GM11168 (cell line): Measurements from ENCODE around the gene PASK.
"Not testable (repeated sequence)": the region's sequence is repeated elsewhere in the genome, so short reads cannot be mapped to it uniquely, and the experiment has no call there.

Experiments
- in situ Hi-C: fragments of 300-500 bp; cut with MboI; formaldehyde crosslinking; loops from one replicate; pipeline ENCODE4 v1.12.0; 2022; ENCODE audit warnings: low sequenced_read_pairs; ENCODE audit not compliant: unreplicated experiment

The PASK gene

DNA sequence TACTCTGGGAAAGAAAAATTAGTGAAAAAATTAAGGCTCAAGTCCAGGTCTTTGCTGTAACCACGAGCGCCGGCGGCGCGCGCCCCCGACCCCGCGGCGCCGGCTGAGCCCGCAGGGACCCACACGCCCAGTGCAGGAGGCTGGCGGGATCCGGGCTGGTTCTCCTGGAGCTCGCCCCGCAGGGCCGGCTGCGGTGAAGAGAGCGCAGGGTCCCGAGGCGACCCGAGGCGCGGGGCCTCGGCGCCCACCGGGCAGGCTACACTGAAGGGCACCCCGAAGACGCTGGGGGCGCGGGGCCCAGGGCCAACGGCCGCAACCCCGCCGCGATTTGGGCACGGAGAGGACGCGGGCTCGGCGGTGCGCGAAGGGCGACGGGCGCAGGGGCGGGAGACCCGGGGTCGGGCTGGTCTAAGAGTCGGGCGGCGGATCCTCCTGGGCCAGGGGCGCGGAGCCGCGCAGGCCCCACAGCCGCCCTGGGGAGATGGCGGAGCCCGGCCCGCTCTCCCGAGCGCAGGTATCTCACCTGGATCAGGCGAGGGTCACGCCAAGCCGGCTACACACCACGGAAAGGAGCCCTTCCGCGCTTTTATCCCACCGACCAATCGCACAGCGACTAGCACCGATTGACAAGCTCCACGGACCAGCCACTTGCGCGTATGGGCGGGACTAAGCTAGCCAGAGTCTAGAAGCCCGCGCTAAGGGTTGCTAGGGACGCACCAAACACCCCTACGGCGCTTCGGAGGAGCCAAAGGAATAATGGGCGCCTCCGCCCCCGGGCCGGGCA lies at the start of gene PASK:
Gene PASK (minus strand): TSS at position 582 of the 784 bp plus-strand sequence. CDS start 6,440 bp downstream, outside the sequence.
- in situ Hi-C loops, result no loop called here

DNA sequence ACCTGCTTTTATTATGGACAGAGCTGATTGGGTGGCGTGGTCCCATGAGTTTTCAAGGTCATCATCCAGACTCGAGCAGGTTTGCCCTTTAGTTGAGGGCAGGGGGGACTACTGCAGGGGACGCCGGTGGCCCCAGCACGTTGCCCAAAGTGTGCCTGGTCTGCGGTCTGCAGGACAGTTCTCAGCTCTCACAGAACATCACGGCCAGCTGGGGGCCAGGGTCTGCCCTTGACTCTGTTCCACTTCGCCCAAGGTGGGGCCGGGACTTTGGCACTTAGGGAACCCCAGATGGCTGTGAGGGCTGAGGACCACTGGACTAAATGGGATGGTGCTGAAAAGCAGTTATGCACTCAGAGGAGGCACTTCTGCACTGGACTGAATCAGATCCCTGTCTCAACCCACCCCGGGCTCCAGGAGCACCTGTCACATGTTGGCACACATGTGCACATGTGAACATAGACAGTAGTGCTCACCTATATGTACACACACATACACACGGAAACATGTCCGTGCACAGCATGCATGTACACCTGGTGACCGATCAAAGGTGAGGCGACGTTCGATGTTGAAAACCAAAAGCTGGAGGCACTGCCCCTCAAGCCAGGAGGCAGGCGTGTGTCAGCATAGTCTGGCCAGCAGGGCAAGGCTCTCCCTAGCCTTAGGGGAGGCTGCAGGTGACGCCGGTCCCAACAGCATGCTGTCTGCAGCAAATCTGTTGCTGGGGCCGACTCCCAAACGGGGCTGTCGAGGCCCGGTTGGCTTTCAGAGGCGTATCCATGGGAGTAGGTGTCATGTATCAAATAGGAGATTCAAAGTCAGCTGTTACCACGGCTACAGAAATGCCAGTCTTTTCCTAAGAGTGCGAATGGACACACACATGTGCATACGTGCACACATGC lies 49.4 kb upstream of the PASK start:
- in situ Hi-C loops, result no loop called here

DNA sequence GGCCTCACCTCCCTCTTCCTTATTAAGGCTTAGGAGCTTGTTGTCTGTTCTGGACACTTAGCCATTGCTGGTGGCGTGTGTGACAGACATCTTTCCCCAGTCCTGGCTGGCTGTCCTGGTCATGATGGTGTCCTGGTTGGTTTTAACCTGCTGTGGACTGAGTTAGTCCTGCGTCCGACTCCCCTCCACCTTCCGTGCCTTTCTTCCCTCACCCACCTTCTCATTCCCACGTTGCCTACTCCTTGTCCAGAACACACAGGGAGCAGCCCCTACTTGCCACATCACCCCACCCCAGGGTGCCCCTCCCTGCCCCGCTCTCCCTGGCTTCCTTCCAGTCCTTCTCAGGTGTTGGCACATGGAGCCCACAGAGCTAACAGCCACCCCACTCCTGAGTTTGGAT lies 48.7 kb upstream of the PASK start:
- in situ Hi-C loops, result no loop called here

DNA sequence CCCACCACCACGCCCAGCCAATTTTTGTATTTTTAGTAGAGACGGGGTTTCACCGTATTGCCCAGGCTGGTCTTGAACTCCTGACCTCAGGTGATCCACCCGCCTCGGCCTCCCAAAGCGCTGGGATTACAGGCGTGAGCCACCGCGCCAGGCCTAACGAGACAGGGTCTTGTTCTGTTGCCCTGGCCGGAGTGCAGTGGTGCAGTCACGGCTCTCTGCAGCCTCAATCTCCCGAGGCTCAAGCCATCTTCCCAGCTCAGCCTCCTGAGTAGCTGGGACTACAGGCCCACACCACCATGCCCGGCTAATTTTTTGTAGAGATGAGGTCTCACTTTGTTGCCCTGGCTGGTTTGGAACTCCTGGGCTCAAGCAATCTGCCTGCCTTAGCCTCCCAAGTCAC lies 48.0 kb upstream of the PASK start:
- in situ Hi-C loops, result not testable (repeated sequence)

DNA sequence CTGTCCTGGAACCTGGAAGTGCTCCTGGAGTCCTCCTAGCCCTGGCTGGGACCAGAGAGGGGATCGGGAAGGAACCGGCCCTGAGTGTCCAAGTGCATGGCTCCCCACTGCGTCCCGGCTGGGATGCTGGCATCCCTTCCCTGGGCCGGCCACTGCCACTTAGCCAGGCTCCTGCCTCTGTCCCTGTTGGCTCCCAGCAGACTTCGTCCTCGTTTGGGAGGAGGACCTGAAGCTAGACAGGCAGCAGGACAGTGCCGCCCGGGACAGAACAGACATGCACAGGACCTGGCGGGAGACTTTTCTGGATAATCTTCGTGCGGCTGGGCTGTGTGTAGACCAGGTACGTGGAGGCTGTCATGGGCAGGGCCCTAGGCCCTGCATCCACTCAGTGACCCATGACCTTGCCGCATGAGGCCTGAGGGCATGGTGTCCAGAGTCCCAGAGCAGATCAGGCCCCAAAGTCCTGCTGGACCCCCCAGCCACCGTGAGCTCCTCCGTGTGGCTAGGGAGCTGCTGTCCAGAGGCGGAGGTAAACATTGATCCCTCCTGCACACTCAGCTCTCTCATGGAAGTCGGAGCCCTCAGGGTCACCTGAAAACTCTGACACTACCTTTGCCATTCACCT lies 46.3 kb upstream of the PASK start:
- in situ Hi-C loops, result no loop called here

DNA sequence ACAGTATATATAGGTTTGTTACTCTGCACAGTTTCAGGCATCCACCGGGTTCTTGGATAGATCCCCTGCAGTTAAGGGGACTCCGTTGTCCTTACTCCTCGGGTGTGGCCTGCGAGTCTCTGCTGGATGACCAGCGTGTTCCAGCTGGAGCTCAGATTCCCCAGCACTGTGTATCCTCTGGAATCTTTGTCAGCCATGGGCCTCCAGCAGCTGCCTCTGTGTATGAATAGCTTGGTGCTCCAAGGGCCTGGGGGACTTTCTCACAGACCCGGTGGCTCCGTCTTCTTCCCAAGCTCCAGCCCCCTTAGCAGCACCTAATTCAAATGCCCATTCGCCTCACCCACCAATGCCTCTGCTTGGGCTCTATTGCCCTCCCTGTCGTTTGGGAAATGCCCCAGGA lies 45.5 kb upstream of the PASK start:
- in situ Hi-C loops, result no loop called here

DNA sequence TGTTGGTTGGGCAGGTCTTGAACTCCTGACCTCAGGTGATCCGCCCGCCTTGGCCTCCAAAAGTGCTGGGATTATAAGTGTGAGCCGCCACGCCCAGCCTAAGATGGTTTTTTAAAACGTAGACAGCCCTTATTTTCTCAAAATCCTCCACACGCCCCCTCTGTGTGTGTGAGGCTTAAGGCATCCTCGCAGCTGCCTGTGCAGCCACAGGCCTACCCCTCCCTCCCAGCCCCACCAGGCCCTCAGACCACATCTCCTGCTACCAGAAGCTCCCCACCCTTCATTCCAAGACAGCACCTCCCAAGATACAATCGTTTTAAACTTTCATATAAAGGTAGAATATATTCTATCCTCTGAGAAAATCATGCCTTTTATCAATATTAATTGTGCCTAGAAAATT lies 44.0 kb upstream of the PASK start:
- in situ Hi-C loops, result no loop called here

DNA sequence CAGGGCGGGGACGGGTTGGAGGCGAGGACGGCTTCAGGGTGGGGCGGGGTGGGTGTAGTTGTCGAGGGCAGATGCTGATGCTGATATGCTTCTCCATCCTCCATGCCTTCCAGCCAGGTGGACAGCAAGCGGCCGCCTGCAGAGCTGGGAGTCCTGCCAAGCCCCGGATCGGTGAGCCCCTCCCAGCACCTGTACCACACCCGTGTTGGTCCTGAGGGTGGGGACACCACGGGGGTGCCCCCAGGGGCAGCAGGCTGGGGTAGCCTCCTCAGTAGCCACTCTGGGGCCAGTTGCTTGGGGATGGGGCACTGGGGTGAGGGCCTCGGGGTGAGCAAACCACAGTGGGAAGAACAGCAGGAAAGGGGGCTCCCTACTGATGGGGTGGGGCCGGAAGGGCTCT lies 41.8 kb upstream of the PASK start:
- in situ Hi-C loops, result no loop called here

DNA sequence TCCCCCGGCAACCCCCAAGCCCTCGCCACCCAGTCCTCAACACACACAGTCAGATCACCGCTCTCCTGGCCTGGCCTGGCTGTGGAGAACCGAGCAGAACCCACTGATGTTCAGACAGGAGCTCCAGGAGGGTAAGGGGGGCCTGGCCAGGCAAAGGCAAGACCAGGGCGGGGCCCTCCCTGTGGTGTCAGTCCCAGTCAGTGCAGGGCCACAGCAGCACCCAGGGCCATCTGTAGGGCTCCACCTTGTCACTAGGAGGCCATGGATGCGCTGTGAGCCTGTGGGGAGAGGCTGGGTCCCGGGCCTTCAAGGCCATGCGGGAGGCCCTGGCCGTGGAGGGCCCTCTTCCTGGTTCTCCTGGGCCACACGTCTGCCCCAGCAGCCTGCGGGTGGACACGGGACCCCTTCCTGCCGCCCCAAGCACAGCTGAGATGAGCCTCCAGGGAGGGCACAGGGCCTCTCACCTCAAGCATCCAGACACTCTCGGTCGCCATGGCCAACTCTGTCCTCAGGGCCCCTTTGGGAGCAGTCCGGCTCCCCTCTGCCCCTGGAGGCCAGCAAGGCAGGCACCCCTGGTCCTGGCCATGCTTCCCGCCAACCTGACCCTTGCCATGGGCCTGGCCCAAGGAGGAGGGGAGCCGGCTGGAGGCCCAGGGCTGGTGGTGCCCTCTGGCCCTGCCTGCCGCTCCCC lies 41.2 kb upstream of the PASK start:
- in situ Hi-C loops, result no loop called here

DNA sequence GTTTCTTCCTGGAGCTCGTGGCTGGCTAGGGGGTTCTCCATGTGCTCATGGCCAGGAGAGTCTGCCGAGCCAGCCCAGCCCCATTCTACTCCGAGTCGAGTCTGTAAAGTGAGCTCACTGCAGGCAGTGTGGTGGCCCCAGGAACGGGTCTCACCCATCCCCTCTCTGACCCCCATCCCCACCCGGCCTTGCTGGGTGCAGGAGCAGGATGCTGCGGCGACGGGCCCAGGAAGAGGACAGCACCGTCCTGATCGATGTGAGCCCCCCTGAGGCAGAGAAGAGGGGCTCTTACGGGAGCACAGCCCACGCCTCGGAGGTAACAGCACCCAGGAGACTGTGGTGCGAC lies 40.6 kb upstream of the PASK start:
- in situ Hi-C loops, result no loop called here

DNA sequence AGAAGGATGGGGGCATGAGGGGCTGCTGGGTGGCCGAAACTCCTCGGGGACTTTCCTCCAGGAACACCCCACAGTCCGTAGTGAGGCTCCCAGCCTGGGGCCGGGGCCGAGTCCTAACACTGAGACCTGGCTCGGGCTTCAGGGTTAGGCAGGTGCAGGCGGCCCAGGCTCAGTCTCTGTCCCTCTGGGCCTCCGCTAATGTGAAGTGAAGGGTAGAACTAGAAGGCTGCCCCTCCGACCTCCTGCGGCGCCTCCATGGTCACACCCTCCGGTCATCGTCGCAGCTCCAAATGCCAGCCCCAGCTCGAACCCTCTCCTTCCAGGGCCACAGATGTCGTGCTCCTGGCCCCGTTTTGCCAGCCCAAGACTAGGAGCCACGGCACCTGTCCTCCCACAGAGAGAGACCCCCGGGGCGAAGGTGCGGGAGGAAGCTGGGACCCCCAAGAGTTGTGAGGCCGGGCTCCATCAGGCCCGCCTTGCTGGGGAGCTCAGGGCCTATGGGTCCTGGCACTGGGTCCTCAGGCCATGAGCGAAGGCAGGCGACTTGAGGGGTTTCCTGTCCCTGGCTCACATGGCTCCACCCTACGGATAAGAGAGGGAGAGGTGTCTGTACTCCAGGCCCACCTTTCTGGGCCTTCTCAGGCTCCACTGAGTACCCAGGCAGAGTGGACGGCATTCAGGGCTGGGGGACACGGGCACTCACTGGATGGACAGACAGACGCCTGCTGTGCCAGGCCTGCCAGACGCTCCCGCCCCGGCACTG lies 40.0 kb upstream of the PASK start:
- in situ Hi-C loops, result no loop called here

DNA sequence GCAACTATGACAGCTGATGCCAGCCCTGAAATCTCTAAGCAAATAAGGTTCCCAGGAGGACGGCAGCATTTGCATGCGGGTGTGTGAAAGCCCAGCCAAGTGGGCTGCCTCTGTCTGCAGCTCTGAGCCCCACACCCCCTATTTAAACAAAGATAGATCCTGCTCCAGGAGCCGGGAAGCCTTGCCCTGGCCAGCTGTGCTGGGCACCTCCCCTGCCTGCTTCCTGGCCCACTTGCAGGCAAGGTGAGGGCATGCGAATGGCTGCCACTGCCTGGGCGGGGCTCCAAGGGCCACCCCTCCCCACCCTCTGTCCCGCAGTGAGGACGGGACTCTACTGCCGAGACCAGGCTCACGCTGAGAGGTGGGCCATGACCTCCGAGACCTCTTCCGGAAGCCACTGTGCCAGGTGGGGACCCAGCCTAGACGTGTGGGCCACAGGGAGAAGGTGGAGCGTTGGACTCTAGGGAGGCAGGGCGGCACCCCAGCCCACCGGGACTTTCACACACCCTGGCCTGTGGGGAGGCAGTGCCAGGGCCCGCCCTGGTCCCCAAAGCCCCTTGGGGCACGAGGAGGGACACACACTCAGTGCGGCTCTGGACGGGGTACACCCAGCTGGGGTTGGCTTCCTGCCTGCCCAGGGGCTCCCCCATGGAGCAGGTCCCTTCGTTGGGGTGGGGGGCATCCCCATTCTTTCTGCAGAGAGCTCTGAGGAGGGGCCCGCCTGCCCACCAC lies 39.3 kb upstream of the PASK start, which contains the start of gene ANO7:
Gene ANO7 (plus strand): TSS at position 317 of the 732 bp plus-strand sequence. CDS start 1,387 bp downstream, outside the sequence.
- in situ Hi-C loops, result no loop called here

DNA sequence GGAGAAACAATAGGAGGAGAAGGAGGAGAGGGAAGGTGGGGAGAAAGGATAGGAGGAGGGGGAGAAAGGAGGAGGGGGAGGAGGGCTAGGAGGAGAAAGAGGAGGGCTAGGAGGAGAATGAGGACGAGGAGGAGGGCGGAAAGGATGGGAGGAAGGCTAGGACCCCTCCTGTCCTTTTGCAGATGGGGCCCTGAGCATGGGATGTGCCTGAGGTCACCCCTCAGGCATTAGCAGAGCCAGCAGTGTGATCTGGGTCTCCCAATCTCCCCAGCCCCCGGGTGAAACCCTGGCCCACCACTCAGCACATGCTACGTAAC lies 38.6 kb upstream of the PASK start:
- in situ Hi-C loops, result no loop called here

DNA sequence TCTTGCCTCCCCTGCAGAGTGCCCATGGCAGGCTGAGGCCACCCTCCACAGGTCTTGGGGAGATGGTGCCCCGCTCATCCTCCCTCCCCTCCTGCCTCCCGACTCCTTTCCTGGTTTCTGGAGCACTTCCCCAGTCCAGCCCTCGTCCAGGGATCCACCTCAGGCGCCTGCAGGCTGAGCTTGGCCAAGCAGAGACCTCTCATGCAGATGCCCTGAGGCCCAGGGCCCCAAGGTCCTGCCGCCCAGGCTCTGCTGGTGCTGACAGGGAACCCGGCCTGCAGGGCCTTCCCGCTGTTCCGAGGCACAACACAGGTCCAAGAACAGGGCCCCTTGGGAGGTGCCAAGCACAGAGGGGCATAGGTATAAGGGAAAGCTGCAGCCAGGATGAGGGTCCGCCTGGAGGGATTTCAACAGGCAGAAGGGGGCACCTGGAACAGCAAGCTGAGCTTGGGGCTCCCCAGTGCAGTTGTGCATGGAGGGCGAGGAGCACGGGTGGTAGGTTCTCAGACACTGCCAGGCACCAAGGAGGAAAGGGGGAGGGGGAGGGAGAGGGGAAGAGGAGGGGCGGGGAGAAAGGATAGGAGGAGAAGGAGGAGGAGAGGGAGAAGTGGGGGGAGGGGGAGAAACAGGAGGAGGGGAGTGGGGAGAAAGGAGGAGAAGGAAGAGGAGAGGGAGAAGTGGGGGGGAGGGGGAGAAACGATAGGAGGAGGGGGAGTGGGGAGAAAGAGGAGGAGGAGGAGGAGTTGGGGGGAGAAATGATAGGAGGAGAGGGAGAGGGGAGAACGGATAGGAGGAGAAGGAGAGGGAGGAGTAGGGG lies 38.0 kb upstream of the PASK start:
- in situ Hi-C loops, result no loop called here

DNA sequence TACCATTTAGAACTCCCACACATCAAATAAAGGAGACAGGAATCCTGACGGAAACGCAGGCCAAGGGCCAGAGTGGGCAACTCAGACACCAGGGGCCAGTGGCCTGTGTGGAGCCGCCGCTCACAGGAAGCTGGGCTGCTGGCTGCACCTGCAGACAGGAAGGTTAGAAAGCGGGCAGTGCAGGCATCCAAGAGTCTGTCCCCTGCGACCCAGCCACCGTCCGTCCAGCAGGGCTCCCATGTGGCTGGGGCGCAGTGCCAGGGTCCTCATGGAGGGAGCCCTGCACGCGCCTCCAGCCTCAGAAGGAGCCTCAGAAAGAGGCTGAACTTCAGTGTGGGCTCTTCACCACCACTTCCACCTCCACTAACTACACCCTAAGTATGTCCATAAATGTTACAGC lies 36.7 kb upstream of the PASK start:
- in situ Hi-C loops, result no loop called here

DNA sequence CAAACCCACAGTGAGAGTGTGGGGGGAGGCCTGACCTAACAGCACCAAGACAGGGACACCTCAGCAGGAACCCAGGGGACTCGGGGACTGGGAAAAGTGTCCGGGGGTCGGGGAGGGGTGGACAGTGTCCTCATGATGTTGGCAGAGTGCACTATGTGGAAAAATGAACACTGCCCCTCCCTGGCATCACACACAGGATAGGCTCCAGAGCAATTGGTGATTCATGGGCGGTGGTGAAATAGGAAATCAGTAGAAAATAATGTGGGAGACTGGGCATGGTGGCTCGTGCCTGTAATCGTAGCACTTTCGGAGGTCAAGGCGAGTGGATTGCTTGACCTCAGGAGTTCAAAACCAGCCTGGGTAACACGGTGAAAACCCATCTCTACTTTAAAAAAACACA lies 35.6 kb upstream of the PASK start:
- in situ Hi-C loops, result no loop called here

DNA sequence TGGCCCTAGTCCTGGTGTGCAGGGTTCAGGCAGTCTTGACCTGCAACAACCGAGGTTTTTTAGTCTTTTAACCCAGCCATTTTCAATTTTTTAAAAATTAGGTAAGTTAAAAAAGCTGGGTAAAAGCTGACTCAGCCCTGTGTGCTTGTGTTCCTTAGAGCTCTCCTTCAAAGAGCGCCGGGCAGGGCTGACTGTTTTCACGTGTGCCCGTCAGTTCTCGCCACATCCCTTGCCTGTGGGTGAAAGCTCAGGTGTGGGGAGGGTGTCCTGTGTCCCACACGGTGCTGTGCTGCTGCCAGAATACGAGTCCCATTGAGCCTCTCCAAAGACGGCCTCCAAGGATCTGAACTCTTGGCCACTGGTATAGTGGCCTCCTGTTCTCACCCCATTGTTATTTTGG lies 33.9 kb upstream of the PASK start:
- in situ Hi-C loops, result no loop called here

DNA sequence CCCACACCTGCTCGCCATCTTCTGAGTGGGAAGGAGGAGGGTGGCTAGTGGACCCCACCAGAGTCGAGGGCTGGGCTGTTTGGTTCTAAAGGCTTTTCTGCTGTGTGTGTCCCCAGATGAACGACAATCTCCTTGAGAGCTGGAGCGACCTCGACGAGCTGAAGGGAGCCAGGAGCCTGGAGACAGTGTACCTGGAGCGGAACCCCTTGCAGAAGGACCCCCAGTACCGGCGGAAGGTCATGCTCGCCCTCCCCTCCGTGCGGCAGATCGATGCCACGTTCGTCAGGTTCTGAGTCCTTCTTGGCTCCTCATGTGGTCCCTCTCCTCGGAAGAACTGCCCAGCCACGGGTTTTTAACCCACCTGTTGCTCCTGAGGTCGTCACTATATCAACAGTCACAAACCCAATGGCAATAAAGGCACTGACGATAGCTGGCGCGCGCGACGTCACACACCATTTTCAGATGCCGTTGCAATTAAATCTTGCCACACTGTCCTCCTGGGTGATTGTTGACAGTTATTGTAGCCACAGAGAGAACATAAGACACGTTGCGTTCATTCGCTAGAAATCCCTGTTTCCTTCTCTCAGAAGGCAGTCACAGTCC lies 33.4 kb upstream of the PASK start:
- in situ Hi-C loops, result no loop called here
